ENCODE data around the gene PAX2. TPM values are rescaled to one million over a fixed set of nuclear protein-coding genes. Genes with fewer than 3 reads are reported as not detected.
A peak's percentile ranks its signal among the peaks of the same experiment; 100 is the strongest.

The PAX2 gene
- total and polyA plus RNA-seq, 2 of the 8 experiments (the other 6 are each of a cell fraction or from before 2014, with no cell fraction given): 0.02 TPM; not detected in 1

- H3K79me2 ChIP-seq (ENCODE audit: control insufficient read depth in 1 of 2, insufficient read depth in 2 of 2, low read length in 2 of 2): no peaks in the 10 kb centered on the region
- no peak overlapping the region for H3K4ac ChIP-seq (replicated peaks; ENCODE audit: insufficient read length, low read depth, low read length)
- no peak overlapping the region for H2AK5ac ChIP-seq (ENCODE audit: low read depth, low read length)
- H2BK12ac ChIP-seq (ENCODE audit: low read depth, low read length): no peak overlapping the region
- H3K79me1 ChIP-seq (ENCODE audit: low read depth, low read length): no peaks in the 10 kb centered on the region
- H2BK15ac ChIP-seq (ENCODE audit: low read length): no peak overlapping the region
- H3K14ac ChIP-seq (ENCODE audit: insufficient read length): no peak overlapping the region
- no peak overlapping the region for H4K91ac ChIP-seq (replicated peaks; ENCODE audit: insufficient read length, low read length)
- no peak overlapping the region for H3K27ac ChIP-seq (ENCODE audit: low read depth, low read length)
- ChIA-PET POLR2A (ENCODE audit: partially characterized antibody) (no interaction called here), CTCF (ENCODE audit: partially characterized antibody) (interaction anchor here (0.8 to 5.9 kb wide), 10 partner anchors 11 to 304 kb away, joined by 3 to 42 read pairs (median 4); no protein-coding TSS in a partner anchor)
- peaks cover 1 to 44% (median 34%) of the 10 kb centered on the region in 4 experiments for H3K27me3 ChIP-seq (replicated peaks in 1 of 4; ENCODE audit: control insufficient read depth in 3 of 4, extremely low read depth in 1 of 4, insufficient read depth in 3 of 4, low read length in 3 of 4)
- TF ChIP-seq ATF3 (IDR thresholded peaks at IDR 0.05; ENCODE audit: insufficient read depth, low read depth, low read length) (no peak), TCF12 (IDR thresholded peaks at IDR 0.05; ENCODE audit: low read depth, low read length) (no peak), BRCA1 (IDR thresholded peaks at IDR 0.05; ENCODE audit: low read depth, low read length) (no peak), RFX5 (IDR thresholded peaks at IDR 0.05; ENCODE audit: borderline replicate concordance, low read depth, low read length) (no peak), EP300 (IDR thresholded peaks at IDR 0.05; ENCODE audit: borderline replicate concordance in 1 of 2, low read depth in 2 of 2, low read length in 2 of 2) (no peak), FOSL1 (IDR thresholded peaks at IDR 0.05; ENCODE audit: insufficient read depth, low read depth, low read length) (no peak), TAF1 (IDR thresholded peaks at IDR 0.05; ENCODE audit: low read depth, low read length) (no peak), RBBP5 (IDR thresholded peaks at IDR 0.05; ENCODE audit: borderline replicate concordance, low read depth, low read length) (no peak), YY1 (IDR thresholded peaks at IDR 0.05; ENCODE audit: low read depth, low read length) (no peak), NANOG (IDR thresholded peaks at IDR 0.05; ENCODE audit: insufficient read depth, low read depth, low read length, poor library complexity, severe bottlenecking) (no peak), POU5F1 (IDR thresholded peaks at IDR 0.05; ENCODE audit: low read depth, low read length) (no peak), EGR1 (IDR thresholded peaks at IDR 0.05; ENCODE audit: borderline replicate concordance, low read depth, low read length) (no peak), CBX5 (IDR thresholded peaks at IDR 0.05; ENCODE audit: low read depth, low read length) (no peak), POLR2A (IDR thresholded peaks at IDR 0.05; ENCODE audit: control extremely low read depth in 1 of 2, low read depth in 2 of 2, low read length in 2 of 2) (no peak)
- no peaks in the 10 kb centered on the region for H3K23me2 ChIP-seq (ENCODE audit: low read depth, low read length)
- no peak overlapping the region for H2BK5ac ChIP-seq (ENCODE audit: low read depth, low read length)
- H2BK120ac ChIP-seq (replicated peaks; ENCODE audit: low read depth, low read length): no peak overlapping the region
- FAIRE-seq (peak; percentile 24), DNase-seq (ENCODE audit: low read depth in 1 of 2, low spot score in 2 of 2) (peak; percentile 34 to 75)
- H4K20me1 ChIP-seq (replicated peaks in 1 of 2; ENCODE audit: control insufficient read depth in 1 of 2, insufficient read depth in 2 of 2, low read length in 2 of 2): no peaks in the 10 kb centered on the region
- no peak overlapping the region for H3K56ac ChIP-seq (replicated peaks; ENCODE audit: insufficient read length, low read depth, low read length)
- no peaks in the 10 kb centered on the region for H3K9me3 ChIP-seq (ENCODE audit: insufficient read depth in 2 of 2, low read depth in 1 of 2, low read length in 1 of 2)
- H3K9ac ChIP-seq (replicated peaks in 1 of 4; ENCODE audit: extremely low read depth in 1 of 4, low read depth in 3 of 4, low read length in 3 of 4): no peak overlapping the region
- no peaks in the 10 kb centered on the region for H3K36me3 ChIP-seq (ENCODE audit: control insufficient read depth in 2 of 4, insufficient read depth in 4 of 4, low read length in 3 of 4)
- 6% methylated on average over 15 of the region's 21 CpGs; no CpG with 5 or more reads in 1 of the 2 experiments for WGBS, 2 experiments (ENCODE audit: extremely low coverage in 1 of 2, insufficient coverage in 1 of 2, insufficient read length in 1 of 2, insufficient replicate concordance in 2 of 2, low coverage in 1 of 2, low lambda C conversion rate in 2 of 2, missing lambda C conversion rate in 1 of 2)
- H3K23ac ChIP-seq (ENCODE audit: insufficient read length): no peak overlapping the region
- H2AFZ ChIP-seq (ENCODE audit: low read length): peak overlapping the region; percentile 69
- H3K18ac ChIP-seq (ENCODE audit: extremely low read depth, low read length): peak overlapping the region; percentile 78; the same call in 1 of the 2 replicates
- peak overlapping the region; percentile 8 to 54 (median 32); a peak in 6 of 8 replicates for H3K4me3 ChIP-seq (ENCODE audit: extremely low read depth in 1 of 4, insufficient read depth in 2 of 4, low read depth in 3 of 4, low read length in 4 of 4)
- H4K8ac ChIP-seq (ENCODE audit: extremely low read depth, insufficient read depth, low read length): no peak overlapping the region
- H2BK20ac ChIP-seq (ENCODE audit: low read length): no peak overlapping the region
- H4K5ac ChIP-seq (ENCODE audit: insufficient read length, low read depth, low read length): no peak overlapping the region
- H3K4me2 ChIP-seq (ENCODE audit: insufficient read depth in 1 of 2, low read depth in 2 of 2, low read length in 2 of 2): peak overlapping the region; percentile 73 to 74
- peaks cover 0 to 8% (median 4%) of the 10 kb centered on the region in 4 experiments; a peak in 5 of 7 replicates for H3K4me1 ChIP-seq (replicated peaks in 1 of 4; ENCODE audit: control insufficient read depth in 3 of 4, insufficient read depth in 4 of 4, low read length in 3 of 4)
These were observed 121.3 kb downstream of the PAX2 start for GRCh38 chr10:100866575-100867098.

Data from H1 (cell line).